HEK293 (cell line): ENCODE results near the gene AHRR.

Experiments
- CTCF ChIA-PET: fragments of 350-600 bp; formaldehyde crosslinking; extraction: SDS; loops from one replicate; lab custom pipeline; 2021; ENCODE audit warnings: antibody characterized with exemption; lab: Yijun Ruan, JAX
- POLR2A ChIA-PET: fragments of 300-600 bp; formaldehyde crosslinking; extraction: SDS; loops from one replicate; lab custom pipeline; 2020; ENCODE audit warnings: antibody characterized with exemption, inconsistent platforms; lab: Yijun Ruan, JAX
- H3K27ac ChIP-seq: fragments of 200-500 bp; sonication (Bioruptor generic); 2 replicates; pipeline ENCODE4 v1.5.1; 2014; ENCODE audit warnings: low read depth, low read length, control low read depth, inconsistent platforms; ENCODE audit errors: extremely low read depth
- H3K36me3 ChIP-seq, 2 experiments: fragments of 200-500 bp in 1 of 2; sonication (Bioruptor generic) in 1 of 2; 1 replicate in 1 of 2; 2 replicates in 1 of 2; pipeline ENCODE4 v1.5.1; 2014 to 2017; ENCODE audit warnings: inconsistent platforms in 2 of 2, low read length in 2 of 2; ENCODE audit not compliant: control insufficient read depth in 2 of 2, insufficient read depth in 1 of 2
- H3K4me1 ChIP-seq: fragments of 200-500 bp; sonication (Bioruptor generic); 2 replicates; pipeline ENCODE4 v1.5.1; 2014; ENCODE audit warnings: mild to moderate bottlenecking, low read length, inconsistent platforms; ENCODE audit not compliant: control insufficient read depth, insufficient read depth
- H3K4me3 ChIP-seq: 2 replicates; pipeline ENCODE4 v1.5.1; 2011; ENCODE audit warnings: low read depth, mild to moderate bottlenecking, control low read depth, low read length, moderate library complexity
- H3K9me3 ChIP-seq: fragments of 200-500 bp; sonication (Bioruptor generic); 2 replicates; pipeline ENCODE4 v1.5.1; 2014; ENCODE audit warnings: low read depth, low read length, inconsistent platforms; ENCODE audit not compliant: control insufficient read depth, insufficient read depth
- EGR2 ChIP-seq: fragments of 450-650 bp; formaldehyde crosslinking; IDR thresholded peaks from 2 replicates; pipeline ENCODE4 v1.5.1; 2016; ENCODE audit warnings: low read depth, missing biosample characterization, missing genetic modification characterization
- GLI2 ChIP-seq: fragments of 450-650 bp; formaldehyde crosslinking; IDR thresholded peaks from 2 replicates; pipeline ENCODE4; 2017; ENCODE audit warnings: missing biosample characterization, missing genetic modification characterization, low read depth, borderline replicate concordance
- GLIS1 ChIP-seq: fragments of 450-650 bp; formaldehyde crosslinking; IDR thresholded peaks from 2 replicates; pipeline ENCODE4 v1.5.1; 2016; ENCODE audit warnings: missing biosample characterization, missing genetic modification characterization
- GLIS2 ChIP-seq: fragments of 450-650 bp; formaldehyde crosslinking; IDR thresholded peaks from 2 replicates; pipeline ENCODE4 v1.5.1; 2016; ENCODE audit warnings: missing biosample characterization, missing genetic modification characterization
- KLF7 ChIP-seq: fragments of 450-650 bp; formaldehyde crosslinking; IDR thresholded peaks from 2 replicates; pipeline ENCODE4 v1.5.1; 2016; ENCODE audit warnings: missing biosample characterization, missing genetic modification characterization, borderline replicate concordance
- KLF9 ChIP-seq: fragments of 450-650 bp; formaldehyde crosslinking; IDR thresholded peaks from 2 replicates; pipeline ENCODE4 v1.5.1; 2016; ENCODE audit warnings: missing biosample characterization, missing genetic modification characterization, low read depth
- ZBTB6 ChIP-seq: fragments of 450-650 bp; formaldehyde crosslinking; IDR thresholded peaks from 2 replicates; pipeline ENCODE4 v1.5.1; 2017; ENCODE audit warnings: missing biosample characterization, missing genetic modification characterization
- ZNF19 ChIP-seq: fragments of 450-650 bp; formaldehyde crosslinking; IDR thresholded peaks from 2 replicates; pipeline ENCODE4; 2016; ENCODE audit warnings: missing biosample characterization, missing genetic modification characterization, low read depth
- ZNF2 ChIP-seq: fragments of 450-650 bp; formaldehyde crosslinking; IDR thresholded peaks from 2 replicates; pipeline ENCODE4 v1.5.1; 2016; ENCODE audit warnings: missing biosample characterization, missing genetic modification characterization
- ZNF311 ChIP-seq: fragments of 450-650 bp; formaldehyde crosslinking; IDR thresholded peaks from 2 replicates; pipeline ENCODE4 v1.5.1; 2017; ENCODE audit warnings: missing biosample characterization, missing genetic modification characterization, borderline replicate concordance
- ZNF398 ChIP-seq: fragments of 450-650 bp; formaldehyde crosslinking; IDR thresholded peaks from 2 replicates; pipeline ENCODE4 v1.5.1; 2017; ENCODE audit warnings: missing biosample characterization, missing genetic modification characterization
- ZNF530 ChIP-seq: fragments of 450-650 bp; formaldehyde crosslinking; IDR thresholded peaks from 2 replicates; pipeline ENCODE4 v1.5.1; 2016; ENCODE audit warnings: low read depth, missing biosample characterization, missing genetic modification characterization
- ZNF580 ChIP-seq: fragments of 450-650 bp; formaldehyde crosslinking; IDR thresholded peaks from 2 replicates; pipeline ENCODE4 v1.5.1; 2016; ENCODE audit warnings: missing biosample characterization, missing genetic modification characterization
- ZNF585B ChIP-seq: fragments of 450-650 bp; formaldehyde crosslinking; IDR thresholded peaks from 2 replicates; pipeline ENCODE4 v1.5.1; 2016; ENCODE audit warnings: missing biosample characterization, missing genetic modification characterization
- ZNF621 ChIP-seq: fragments of 450-650 bp; formaldehyde crosslinking; IDR thresholded peaks from 2 replicates; pipeline ENCODE4 v1.5.1; 2017; ENCODE audit warnings: missing biosample characterization, missing genetic modification characterization
- ZNF624 ChIP-seq: fragments of 450-650 bp; formaldehyde crosslinking; IDR thresholded peaks from 2 replicates; pipeline ENCODE4 v1.5.1; 2017; ENCODE audit warnings: missing biosample characterization, missing genetic modification characterization
- ZNF692 ChIP-seq: fragments of 450-650 bp; formaldehyde crosslinking; IDR thresholded peaks from 2 replicates; pipeline ENCODE4 v1.5.1; 2016; ENCODE audit warnings: missing biosample characterization, missing genetic modification characterization
- ZNF701 ChIP-seq: fragments of 450-650 bp; formaldehyde crosslinking; IDR thresholded peaks from 2 replicates; pipeline ENCODE4 v1.5.1; 2016; ENCODE audit warnings: missing biosample characterization, missing genetic modification characterization
- ZNF837 ChIP-seq: fragments of 450-650 bp; formaldehyde crosslinking; IDR thresholded peaks from 2 replicates; pipeline ENCODE4 v1.5.1; 2016; ENCODE audit warnings: missing biosample characterization, missing genetic modification characterization
- TF ChIP-seq, protein P1 (sequence below): fragments of 450-650 bp; formaldehyde crosslinking; IDR thresholded peaks from 2 replicates; pipeline ENCODE4 v1.5.1; 2017; ENCODE audit warnings: missing biosample characterization, missing genetic modification characterization

The AHRR gene

GRCh38 chr5:345404-346195, 24.1 kb downstream of the AHRR start (continued):
- TF ChIP-seq ZNF624 (tag by site-specific recombination) (no peak), GLI2 (no peak), ZNF585B (no peak), KLF9 (peak; percentile 89), ZNF621 (tag by site-specific recombination) (no peak), ZNF530 (tag by site-specific recombination) (no peak), ZNF19 (tag by site-specific recombination) (no peak), ZNF398 (peak; percentile 41; the same call in 1 of the 2 replicates), GLIS1 (tag by site-specific recombination) (peak; percentile 65), KLF7 (tag by site-specific recombination) (no peak), ZNF692 (no peak), GLIS2 (peak; percentile 49; the same call in 1 of the 2 replicates), ZNF2 (tag by site-specific recombination) (no peak), EGR2 (peak; percentile 98), ZNF311 (0 out of 2 replicates have a peak, but pooled peaks have one; percentile 54), ZBTB6 (tag by site-specific recombination) (no peak), ZNF701 (tag by site-specific recombination) (no peak), ZNF580 (tag by site-specific recombination) (no peak)
- TF ChIP-seq, protein P1, sequence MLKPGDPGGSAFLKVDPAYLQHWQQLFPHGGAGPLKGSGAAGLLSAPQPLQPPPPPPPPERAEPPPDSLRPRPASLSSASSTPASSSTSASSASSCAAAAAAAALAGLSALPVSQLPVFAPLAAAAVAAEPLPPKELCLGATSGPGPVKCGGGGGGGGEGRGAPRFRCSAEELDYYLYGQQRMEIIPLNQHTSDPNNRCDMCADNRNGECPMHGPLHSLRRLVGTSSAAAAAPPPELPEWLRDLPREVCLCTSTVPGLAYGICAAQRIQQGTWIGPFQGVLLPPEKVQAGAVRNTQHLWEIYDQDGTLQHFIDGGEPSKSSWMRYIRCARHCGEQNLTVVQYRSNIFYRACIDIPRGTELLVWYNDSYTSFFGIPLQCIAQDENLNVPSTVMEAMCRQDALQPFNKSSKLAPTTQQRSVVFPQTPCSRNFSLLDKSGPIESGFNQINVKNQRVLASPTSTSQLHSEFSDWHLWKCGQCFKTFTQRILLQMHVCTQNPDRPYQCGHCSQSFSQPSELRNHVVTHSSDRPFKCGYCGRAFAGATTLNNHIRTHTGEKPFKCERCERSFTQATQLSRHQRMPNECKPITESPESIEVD (tag by site-specific recombination), result no peak

DNA sequence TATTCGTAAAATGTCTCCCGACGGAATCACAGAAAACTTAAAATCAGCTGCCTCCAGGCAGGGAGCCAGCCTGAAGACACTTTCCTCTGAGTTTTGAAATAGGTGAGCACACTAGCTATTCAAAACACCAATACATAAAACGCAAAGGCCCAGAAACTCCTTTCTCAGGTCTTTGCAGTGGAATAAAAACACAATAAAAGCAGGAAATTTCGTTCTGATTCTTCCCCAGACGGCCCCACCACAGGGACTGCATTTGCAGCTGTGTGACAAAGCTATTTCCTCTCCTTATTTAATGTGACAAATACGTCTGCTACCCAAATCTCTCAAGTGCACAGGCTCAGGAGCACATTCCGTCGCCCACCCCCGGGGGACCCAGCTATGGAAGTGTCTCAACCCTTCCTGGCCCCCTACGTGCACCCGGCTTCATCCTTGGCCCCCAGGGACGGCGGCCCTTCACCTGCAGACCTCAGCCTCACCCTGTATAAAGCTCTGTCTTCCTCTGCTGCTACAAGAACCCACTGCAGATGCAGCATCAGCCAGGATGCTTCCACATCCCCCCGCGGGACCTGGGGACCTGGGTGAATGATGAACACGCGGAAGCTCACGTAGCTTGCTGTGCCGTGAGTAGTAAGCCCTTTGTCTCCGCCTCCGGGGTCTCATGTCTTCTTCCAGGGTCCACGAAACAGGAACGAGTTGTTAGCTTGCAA, 24.9 kb downstream of the AHRR start:
- H3K4me3 ChIP-seq, result no peak overlapping the region
- ChIA-PET POLR2A (no interaction called here), CTCF (interaction anchor here (0.5 to 1.6 kb wide), 5 partner anchors 9 to 333 kb away, joined by 3 to 6 read pairs (median 3); partner anchors contain the start of gene AHRR)
- TF ChIP-seq, protein P1 (tag by site-specific recombination), result peak; percentile 29; the same call in 1 of the 2 replicates
- TF ChIP-seq GLIS2 (0 out of 2 replicates have a peak, but pooled peaks have one; percentile 26), ZNF837 (no peak)
- peaks cover 4% of the 10 kb centered on the region; the same call in 1 of the 2 replicates for H3K4me1 ChIP-seq
- no peaks in the 10 kb centered on the region for H3K36me3 ChIP-seq
- H3K9me3 ChIP-seq, result no peaks in the 10 kb centered on the region
- no peak overlapping the region for H3K27ac ChIP-seq
